Activated naive CD8-positive, alpha-beta T cell treated with anti-CD3 and anti-CD28 coated beads for 36 hours (primary cell): ENCODE data around the gene CAV3. TPM values are rescaled to one million over a fixed set of nuclear protein-coding genes. Genes with fewer than 3 reads are reported as not detected.
"Not testable (repeated sequence)": the region's sequence is repeated elsewhere in the genome, so short reads cannot be mapped to it uniquely, and the experiment has no call there.

Experiments used
- DNase-seq: peaks from one replicate; pipeline ENCODE4 v3.0.0; 2021
- H3K27ac Mint-ChIP-seq: one replicate; pipeline ENCODE4 v1.8.0; 2022; ENCODE audit warnings: mild to moderate bottlenecking, moderate library complexity, mixed read lengths
- H3K27me3 Mint-ChIP-seq: one replicate; pipeline ENCODE4 v1.8.0; 2022; ENCODE audit warnings: mild to moderate bottlenecking, mixed read lengths
- H3K36me3 Mint-ChIP-seq: one replicate; pipeline ENCODE4 v1.8.0; 2021; ENCODE audit warnings: mild to moderate bottlenecking, mixed read lengths
- H3K4me1 Mint-ChIP-seq: one replicate; pipeline ENCODE4 v1.8.0; 2021; ENCODE audit warnings: mixed read lengths
- H3K4me3 Mint-ChIP-seq: one replicate; pipeline ENCODE4 v1.8.0; 2022; ENCODE audit warnings: mild to moderate bottlenecking, moderate library complexity, mixed read lengths
- H3K9me3 Mint-ChIP-seq: one replicate; pipeline ENCODE4 v1.8.0; 2022; ENCODE audit warnings: mixed read lengths
- total RNA-seq, 2 experiments: library from RNA; stranded (reverse); gene quantifications; one replicate each; pipeline ENCODE4 v1.2.3, GENCODE V29; 2021

CAV3 gene
- total RNA-seq, result not detected

DNA sequence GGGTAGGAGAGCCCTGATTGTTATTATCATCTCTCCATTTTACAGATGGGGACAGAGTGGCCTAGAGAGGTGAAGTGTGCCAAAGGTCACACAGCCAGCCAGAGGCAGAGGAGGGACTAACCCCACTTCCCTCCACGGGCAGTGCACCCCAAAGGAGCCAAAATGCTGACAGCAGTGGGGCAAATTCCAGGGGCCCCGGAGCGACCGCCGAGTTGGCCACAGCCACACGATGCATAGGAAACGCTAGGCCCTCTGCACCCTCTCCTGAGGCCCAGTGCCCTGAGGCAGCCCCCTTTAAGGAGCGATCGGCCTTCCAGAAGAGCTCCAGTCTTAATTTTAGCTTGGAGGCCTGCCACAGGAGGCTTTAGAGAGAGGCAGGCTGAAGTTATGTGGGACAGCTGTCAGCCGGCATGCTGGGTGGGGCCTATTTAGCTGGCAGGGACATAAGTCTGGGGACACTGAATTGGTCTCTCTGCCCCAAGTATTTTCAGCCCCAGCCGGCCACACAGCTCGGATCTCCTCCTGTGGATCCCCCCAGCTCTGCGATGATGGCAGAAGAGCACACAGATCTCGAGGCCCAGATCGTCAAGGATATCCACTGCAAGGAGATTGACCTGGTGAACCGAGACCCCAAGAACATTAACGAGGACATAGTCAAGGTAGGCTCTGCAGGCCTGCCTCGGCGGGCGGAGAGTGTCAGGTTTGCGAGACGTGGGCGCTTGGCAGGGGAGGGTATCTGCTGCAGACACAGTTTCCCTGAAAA, at the start of gene CAV3:
Gene CAV3, plus strand, starts transcription at position 471 of the 763 bp plus-strand sequence. Its CDS starts 75 bp downstream, at position 546.
- no peaks in the 10 kb centered on the region for H3K9me3 Mint-ChIP-seq
- H3K27me3 Mint-ChIP-seq, result peaks cover 3% of the 10 kb centered on the region
- no peaks in the 10 kb centered on the region for H3K4me1 Mint-ChIP-seq
- DNase-seq, result no peak
- H3K27ac Mint-ChIP-seq, result no peak within 1 kb of the TSS
- no peaks in the 10 kb centered on the region for H3K36me3 Mint-ChIP-seq
- no peak within 1 kb of the TSS for H3K4me3 Mint-ChIP-seq

DNA sequence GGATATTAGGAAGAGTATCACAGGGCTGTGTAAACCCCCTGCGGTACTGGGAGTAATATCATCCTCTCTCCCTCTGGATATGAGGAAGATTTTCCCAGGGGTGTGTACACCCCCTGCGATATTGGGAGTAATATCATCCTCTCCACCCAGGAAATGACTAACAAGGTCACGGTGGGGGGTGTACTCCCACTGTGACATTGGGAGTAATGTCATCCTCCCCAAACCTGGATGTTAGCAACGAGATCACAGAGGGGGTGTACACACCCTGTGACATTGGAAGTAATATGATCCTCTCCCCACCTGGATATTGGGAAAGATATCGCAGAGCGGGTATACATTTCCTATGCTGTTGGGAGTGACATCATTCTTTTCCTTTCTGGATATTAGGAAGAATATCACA, 48.6 kb upstream of the CAV3 start:
- H3K27ac Mint-ChIP-seq, H3K27me3 Mint-ChIP-seq, DNase-seq, H3K36me3 Mint-ChIP-seq, H3K4me3 Mint-ChIP-seq, H3K4me1 Mint-ChIP-seq, H3K9me3 Mint-ChIP-seq: not testable (repeated sequence)

DNA sequence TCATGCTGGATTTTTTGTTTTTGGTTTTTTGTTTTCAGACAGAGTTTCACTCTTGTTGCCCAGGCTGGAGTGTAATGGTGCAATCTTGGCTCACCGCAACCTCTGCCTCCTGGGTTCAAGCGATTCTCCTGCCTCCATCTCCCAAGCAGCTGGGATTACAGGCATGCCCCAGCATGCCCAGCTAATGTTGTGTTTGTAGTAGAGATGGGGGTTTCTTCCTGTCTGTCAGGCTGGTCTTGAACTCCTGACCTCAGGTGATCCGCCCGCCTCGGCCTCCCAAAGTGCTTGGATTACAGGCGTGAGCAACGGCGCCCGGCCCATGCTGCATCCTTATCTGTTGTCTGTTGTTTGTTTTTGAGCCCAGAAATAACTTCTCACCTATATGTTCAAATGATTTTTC, 42.3 kb upstream of the CAV3 start:
- H3K36me3 Mint-ChIP-seq, H3K9me3 Mint-ChIP-seq, H3K4me1 Mint-ChIP-seq: not testable (repeated sequence)

DNA sequence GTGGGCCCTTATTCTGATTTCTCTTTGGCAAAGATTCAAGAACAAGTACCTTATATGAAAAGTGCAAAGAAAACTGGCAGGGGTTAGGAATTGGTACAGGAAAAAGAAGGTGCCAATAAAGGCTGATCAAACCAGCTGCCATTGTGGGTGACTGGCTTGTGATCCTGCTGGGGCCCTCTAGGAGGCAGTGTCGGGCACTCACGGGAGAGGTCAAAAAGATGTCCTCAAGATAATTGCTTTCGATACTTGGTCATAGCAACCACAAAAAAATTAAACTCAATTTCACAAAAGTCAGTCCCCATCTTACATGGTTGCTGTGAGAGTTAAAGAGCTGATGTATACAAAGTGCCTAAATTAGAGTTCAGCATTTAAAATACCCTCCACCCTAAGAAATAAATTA, 31.0 kb upstream of the CAV3 start:
- Mint-ChIP-seq H3K36me3 (no peaks in the 10 kb centered on the region), H3K27ac (no peak overlapping the region), H3K4me1 (no peaks in the 10 kb centered on the region), H3K4me3 (no peak overlapping the region), H3K27me3 (no peaks in the 10 kb centered on the region), H3K9me3 (peaks cover 13% of the 10 kb centered on the region)
- DNase-seq, result no peak

More for the DNA sequence above, 42.3 kb upstream of the CAV3 start:
- H3K27me3 Mint-ChIP-seq, DNase-seq, H3K4me3 Mint-ChIP-seq: not testable (repeated sequence)
- H3K27ac Mint-ChIP-seq, result peak overlapping the region; percentile 23

DNA sequence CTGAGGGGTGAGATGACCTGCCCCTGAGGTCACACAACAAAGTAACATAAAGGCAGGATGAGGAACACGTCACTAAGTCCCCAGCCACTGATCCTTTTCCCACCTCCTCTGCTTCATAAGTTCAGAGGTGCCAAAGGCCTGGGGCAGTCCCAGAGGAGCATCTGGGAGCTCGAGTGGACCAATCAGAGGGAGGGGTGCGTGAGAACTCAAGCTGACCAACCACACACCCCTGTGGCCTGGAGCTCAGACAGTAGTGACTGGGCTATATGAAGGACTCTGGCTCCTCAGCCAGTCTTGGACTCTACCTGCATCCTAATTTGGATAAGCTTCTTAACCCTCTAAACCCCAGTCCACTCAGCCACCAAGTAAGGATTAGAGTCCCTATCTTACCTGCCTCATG, 28.0 kb upstream of the CAV3 start:
- Mint-ChIP-seq H3K9me3 (peaks cover 13% of the 10 kb centered on the region), H3K36me3 (no peaks in the 10 kb centered on the region), H3K27me3 (no peaks in the 10 kb centered on the region), H3K27ac (no peak overlapping the region), H3K4me1 (no peaks in the 10 kb centered on the region), H3K4me3 (no peak overlapping the region)
- DNase-seq, result no peak

DNA sequence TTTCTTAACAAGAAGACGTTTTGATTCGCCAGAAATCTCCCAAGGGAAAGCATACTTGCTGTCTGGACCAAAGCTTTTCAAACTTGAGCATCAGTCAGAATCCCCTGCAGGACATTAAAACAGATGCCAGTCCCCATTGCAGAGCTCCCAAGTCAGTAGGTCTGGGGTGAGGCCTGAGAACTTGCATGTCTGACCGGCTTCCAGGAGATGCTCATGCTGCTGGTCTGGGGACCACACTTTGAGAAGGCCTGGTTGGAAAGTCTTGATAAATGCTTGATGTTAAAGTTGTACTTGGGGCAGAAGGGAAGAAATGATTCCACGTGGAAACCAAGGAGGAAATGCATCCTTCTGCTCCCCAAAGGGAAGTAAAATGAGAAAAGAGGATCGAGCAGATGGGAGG, 24.3 kb upstream of the CAV3 start:
- H3K36me3 Mint-ChIP-seq, result no peaks in the 10 kb centered on the region
- no peaks in the 10 kb centered on the region for H3K27me3 Mint-ChIP-seq
- H3K4me1 Mint-ChIP-seq, result no peaks in the 10 kb centered on the region
- H3K9me3 Mint-ChIP-seq, result peaks cover 10% of the 10 kb centered on the region
- no peak overlapping the region for H3K27ac Mint-ChIP-seq
- no peak overlapping the region for H3K4me3 Mint-ChIP-seq
- no peak for DNase-seq

DNA sequence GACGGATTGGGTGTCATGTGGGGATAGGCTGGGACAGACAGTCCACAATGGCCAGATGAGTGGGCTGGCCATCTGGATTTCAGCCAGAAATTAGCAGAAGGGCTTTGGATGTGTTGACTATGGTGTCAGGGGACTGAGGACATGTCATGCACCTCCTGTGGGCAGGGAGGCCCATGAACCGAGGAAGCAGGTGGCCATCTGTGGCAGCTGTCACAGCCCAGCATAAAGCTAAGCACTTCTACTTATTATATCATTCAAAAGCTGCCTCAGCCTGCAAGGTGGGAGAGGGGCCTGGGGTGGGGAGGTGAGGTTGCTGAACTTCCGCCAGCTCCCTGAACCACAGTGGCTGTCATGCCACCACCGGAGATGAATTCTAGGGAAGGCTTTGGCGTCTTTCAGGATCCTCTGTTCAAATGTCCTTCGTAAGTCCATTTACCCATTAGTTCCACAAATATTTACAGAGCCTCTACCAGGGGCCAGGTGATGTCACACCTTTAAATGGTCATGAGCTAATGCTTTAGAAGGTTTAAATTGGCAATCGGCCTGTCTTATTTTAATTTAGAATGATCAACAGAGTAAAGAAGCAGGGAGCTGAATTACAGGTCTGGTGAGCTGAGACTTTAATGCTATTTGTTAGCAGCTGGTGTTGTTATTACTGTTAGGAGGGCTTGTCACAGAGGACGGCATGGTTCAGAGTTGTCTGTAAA, 23.6 kb upstream of the CAV3 start:
- no peaks in the 10 kb centered on the region for H3K27me3 Mint-ChIP-seq

DNA sequence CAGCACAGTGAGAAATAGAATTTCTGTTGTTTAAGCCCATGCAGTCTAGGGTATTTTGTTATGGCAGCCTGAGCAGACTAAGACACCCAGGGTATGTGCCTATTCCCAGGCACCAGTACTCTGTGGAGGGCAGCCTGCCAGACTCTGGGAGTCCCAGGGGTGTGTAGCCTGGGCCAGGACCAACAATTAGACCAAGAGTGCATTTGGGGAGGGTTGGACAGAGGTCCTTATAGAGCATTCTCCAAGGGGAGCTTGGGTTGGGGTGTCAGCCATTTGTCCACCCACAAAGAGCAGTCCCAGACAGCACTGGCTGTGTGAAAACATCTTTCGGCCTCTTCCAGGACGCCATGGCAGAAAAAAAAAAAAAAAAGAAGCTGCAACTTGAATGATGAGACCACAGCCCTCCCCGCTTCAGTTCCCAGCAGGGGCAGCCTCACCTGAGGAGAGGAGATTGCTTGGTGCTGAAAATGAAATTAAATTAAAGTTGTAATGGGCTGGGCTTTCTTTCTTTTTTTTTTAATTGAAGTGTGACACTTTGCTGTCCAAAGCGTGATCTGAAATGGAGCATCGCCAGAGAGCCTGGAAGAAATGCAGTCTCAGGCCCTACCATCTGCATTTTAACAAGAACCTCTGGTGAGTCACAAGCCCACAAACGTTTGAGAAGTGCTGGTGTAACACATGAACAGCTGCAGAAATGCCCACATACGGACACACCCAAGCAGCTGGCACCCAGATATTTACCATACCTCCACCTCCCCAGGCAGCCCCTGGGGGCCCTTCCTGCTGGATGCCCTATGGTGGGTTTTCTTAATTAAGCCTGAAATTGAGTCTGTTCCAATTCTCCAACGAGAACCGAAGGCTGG, 21.3 kb upstream of the CAV3 start:
- Mint-ChIP-seq H3K9me3 (peaks cover 1% of the 10 kb centered on the region), H3K27me3 (peaks cover 5% of the 10 kb centered on the region), H3K36me3 (no peaks in the 10 kb centered on the region), H3K4me3 (no peak overlapping the region), H3K4me1 (no peaks in the 10 kb centered on the region), H3K27ac (no peak overlapping the region)
- DNase-seq, result no peak

More for the DNA sequence above, 23.6 kb upstream of the CAV3 start:
- H3K9me3 Mint-ChIP-seq, result peaks cover 6% of the 10 kb centered on the region
- no peak overlapping the region for H3K27ac Mint-ChIP-seq
- no peaks in the 10 kb centered on the region for H3K36me3 Mint-ChIP-seq
- H3K4me1 Mint-ChIP-seq, result no peaks in the 10 kb centered on the region
- H3K4me3 Mint-ChIP-seq, result no peak overlapping the region
- DNase-seq, result no peak

DNA sequence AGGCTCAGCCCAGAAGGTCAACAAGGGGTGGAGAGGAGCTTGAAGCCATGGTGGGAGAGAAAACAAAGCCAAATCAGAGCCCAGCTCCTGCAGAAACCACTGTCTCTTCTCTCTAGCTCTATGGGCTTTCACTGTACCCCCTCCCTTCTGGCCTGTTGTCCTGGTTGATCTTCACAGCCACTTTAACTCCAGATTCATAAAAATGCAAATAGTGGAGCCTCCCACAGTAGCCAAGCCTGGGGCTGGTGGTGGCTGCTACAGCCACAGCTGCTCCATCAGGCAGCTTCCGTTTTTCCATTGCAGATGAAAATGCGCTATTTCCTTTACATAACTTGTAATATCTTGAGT, 20.7 kb upstream of the CAV3 start:
- Mint-ChIP-seq H3K27ac (no peak overlapping the region), H3K9me3 (peaks cover 3% of the 10 kb centered on the region), H3K4me3 (no peak overlapping the region), H3K36me3 (no peaks in the 10 kb centered on the region), H3K27me3 (peaks cover 5% of the 10 kb centered on the region), H3K4me1 (no peaks in the 10 kb centered on the region)
- no peak for DNase-seq

DNA sequence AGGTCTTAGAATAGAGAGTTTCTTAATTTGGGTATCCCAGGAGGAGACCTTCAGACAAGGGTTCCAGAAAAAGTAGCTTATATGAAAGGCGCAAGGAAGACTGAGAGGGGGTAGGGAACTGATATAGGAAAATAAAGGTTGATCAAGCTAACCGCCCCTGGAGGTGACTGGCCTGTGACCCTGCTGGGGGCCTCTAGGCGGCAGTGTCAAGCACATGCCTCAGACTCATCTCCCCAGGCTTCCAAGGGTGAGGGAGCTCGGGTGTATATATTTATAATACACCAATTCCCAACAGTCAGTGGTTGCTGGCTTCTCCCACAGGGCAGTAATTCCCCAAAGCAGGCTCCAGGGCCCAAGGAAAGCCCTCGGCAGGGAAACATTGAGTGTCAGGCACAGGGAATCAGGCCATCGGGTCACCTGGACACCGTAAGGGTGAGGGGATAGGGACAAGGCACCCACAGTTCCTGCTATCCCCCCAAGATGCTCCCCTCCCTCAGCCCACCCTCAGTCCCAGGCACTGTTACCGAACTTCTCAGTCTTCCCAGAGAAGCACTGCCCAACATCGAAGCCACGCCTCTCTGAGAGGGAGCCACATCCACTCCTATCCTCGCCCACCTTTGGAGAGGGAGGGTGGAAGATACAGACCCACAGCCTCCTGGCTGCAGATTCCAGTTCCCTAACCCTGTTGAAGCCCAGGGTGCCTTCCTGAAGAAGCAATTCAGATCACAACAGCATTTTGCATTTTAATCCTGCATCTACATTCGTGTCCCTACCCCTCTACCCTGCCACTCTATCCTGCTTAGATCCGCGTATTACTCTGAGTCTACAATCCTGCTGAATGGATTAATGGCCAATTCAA, 19.5 kb upstream of the CAV3 start:
- Mint-ChIP-seq H3K9me3 (peaks cover 5% of the 10 kb centered on the region), H3K27me3 (peaks cover 5% of the 10 kb centered on the region), H3K27ac (no peak overlapping the region), H3K4me1 (no peaks in the 10 kb centered on the region), H3K4me3 (no peak overlapping the region), H3K36me3 (no peaks in the 10 kb centered on the region)
- DNase-seq, result no peak

DNA sequence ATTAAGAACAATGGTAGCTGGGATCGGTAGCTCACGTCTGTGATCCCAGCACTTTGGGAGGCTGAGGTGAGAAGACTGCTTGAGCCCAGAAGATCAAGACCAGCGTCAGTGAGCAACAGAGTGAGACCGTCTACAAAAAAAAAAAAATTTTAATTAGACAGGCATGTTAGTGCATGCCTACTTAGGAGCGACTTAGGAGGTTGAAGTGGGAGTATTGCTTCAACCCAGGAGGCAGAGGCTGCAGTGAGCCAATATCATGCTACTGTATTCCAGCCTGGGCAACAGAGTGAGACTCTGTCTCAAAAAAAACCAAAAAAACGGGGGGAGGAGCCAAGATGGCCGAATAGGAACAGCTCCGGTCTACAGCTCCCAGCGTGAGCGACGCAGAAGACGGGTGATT, 17.8 kb upstream of the CAV3 start:
- not testable (repeated sequence) for H3K4me1 Mint-ChIP-seq, H3K27me3 Mint-ChIP-seq, DNase-seq, H3K9me3 Mint-ChIP-seq, H3K4me3 Mint-ChIP-seq, H3K36me3 Mint-ChIP-seq, H3K27ac Mint-ChIP-seq

DNA sequence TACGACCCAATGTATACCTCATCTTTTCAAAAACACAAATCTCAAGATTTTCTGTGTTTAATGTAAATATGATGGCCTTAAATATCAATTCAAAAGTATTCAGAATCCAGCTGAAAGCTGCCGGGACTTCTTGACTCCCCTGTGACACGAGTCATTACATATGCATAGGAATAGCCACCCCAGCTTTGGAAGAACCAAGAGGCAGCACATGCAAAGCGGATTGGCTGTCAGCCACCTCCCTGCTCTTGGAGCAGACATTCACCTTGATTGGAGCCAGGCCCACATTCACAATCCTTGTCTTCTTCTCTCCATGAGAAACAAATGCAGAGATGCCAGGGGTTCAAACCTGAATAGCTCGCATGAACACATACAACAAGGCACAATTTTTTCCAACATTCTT, 10.8 kb upstream of the CAV3 start:
- DNase-seq, result no peak
- H3K4me3 Mint-ChIP-seq, result no peak overlapping the region
- H3K27ac Mint-ChIP-seq, result no peak overlapping the region
- H3K9me3 Mint-ChIP-seq, result peaks cover 2% of the 10 kb centered on the region
- no peaks in the 10 kb centered on the region for H3K4me1 Mint-ChIP-seq
- no peaks in the 10 kb centered on the region for H3K36me3 Mint-ChIP-seq
- no peaks in the 10 kb centered on the region for H3K27me3 Mint-ChIP-seq

DNA sequence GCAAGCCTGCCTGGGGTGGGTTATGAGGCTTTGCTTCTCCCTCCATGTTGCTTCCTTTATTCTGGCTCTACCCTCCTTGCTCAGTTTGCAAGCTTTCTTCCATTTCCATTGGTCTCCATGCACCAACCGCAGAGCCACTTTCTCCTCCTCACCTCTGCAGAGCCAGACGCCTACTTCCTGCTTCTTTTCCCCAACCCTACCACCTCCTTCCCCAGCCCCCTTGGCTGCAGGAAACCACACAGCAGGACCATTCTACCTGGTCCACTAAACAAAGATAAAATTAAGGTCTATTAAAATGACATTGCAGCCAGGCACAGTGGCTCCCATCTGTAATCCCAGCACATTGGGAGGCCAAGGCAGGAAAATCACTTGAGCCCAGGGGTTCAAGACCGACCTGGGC, 10.0 kb upstream of the CAV3 start:
- no peaks in the 10 kb centered on the region for H3K36me3 Mint-ChIP-seq
- H3K27ac Mint-ChIP-seq, result no peak overlapping the region
- H3K9me3 Mint-ChIP-seq, result no peaks in the 10 kb centered on the region
- H3K4me3 Mint-ChIP-seq, result no peak overlapping the region
- H3K4me1 Mint-ChIP-seq, result no peaks in the 10 kb centered on the region
- no peaks in the 10 kb centered on the region for H3K27me3 Mint-ChIP-seq
- DNase-seq, result no peak

DNA sequence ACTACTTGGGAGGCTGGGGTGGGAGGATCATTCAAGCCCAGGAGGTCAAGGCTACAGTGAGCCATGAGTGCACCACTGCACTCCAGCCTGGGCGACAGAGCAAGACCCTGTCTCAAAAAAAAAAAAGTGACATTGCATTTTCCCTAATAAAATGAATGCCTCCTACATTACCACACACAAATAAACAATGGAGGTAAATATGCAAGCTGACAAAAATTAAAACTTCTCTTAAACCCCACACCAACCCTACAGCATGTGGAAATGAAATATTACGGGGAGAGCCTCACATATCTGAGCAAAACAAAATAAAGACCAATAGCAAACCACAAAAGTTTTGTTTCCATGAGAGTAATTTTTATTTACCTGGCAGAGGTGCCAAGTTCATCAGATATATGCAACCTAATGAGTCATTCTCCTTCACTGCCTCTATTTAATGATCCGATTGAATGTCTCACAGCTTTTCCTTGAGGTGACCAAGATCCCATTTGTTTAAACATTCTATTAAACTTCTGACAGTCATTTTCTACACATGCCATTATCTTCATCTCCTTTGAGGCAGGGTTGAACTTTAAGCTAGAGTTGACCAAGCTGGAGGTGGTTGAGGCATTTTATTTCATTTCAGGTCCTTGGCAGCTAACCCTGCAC, 9.4 kb upstream of the CAV3 start:
- H3K27ac Mint-ChIP-seq, result no peak overlapping the region
- no peaks in the 10 kb centered on the region for H3K4me1 Mint-ChIP-seq
- H3K27me3 Mint-ChIP-seq, result no peaks in the 10 kb centered on the region
- H3K36me3 Mint-ChIP-seq, result no peaks in the 10 kb centered on the region
- no peak for DNase-seq
- H3K4me3 Mint-ChIP-seq, result no peak overlapping the region
- H3K9me3 Mint-ChIP-seq, result no peaks in the 10 kb centered on the region
